MM.1S (cell line): Measurements from ENCODE around the gene UBE2D1.

Experiments
- EZH2 ChIP-seq: fragments of 300-600 bp; sonication (generic); optimal IDR thresholded peaks from 2 replicates; pipeline ENCODE3; 2017; ENCODE audit warnings: low read depth, mild to moderate bottlenecking, antibody characterized with exemption, low read length, mixed read lengths
- EZH2phosphoT487 ChIP-seq: fragments of 300-600 bp; sonication (generic); IDR thresholded peaks from 2 replicates; pipeline ENCODE4 v1.6.1; 2018; ENCODE audit warnings: antibody characterized with exemption, low read length
- TF ChIP-seq, protein P1 (sequence below): fragments of 300-600 bp; sonication (generic); IDR thresholded peaks from 2 replicates; pipeline ENCODE4 v1.5.1; 2016; ENCODE audit warnings: antibody characterized with exemption, low read length, mixed read lengths

- TF ChIP-seq, protein P1, sequence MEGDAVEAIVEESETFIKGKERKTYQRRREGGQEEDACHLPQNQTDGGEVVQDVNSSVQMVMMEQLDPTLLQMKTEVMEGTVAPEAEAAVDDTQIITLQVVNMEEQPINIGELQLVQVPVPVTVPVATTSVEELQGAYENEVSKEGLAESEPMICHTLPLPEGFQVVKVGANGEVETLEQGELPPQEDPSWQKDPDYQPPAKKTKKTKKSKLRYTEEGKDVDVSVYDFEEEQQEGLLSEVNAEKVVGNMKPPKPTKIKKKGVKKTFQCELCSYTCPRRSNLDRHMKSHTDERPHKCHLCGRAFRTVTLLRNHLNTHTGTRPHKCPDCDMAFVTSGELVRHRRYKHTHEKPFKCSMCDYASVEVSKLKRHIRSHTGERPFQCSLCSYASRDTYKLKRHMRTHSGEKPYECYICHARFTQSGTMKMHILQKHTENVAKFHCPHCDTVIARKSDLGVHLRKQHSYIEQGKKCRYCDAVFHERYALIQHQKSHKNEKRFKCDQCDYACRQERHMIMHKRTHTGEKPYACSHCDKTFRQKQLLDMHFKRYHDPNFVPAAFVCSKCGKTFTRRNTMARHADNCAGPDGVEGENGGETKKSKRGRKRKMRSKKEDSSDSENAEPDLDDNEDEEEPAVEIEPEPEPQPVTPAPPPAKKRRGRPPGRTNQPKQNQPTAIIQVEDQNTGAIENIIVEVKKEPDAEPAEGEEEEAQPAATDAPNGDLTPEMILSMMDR, result no peak
- TF ChIP-seq EZH2 (no peak), EZH2phosphoT487 (no peak)
Measured at GRCh38 chr10:58316874-58317273, 17.9 kb upstream of the UBE2D1 start.
